Measurements from ENCODE around the gene CRB3.

The CRB3 gene

DNA sequence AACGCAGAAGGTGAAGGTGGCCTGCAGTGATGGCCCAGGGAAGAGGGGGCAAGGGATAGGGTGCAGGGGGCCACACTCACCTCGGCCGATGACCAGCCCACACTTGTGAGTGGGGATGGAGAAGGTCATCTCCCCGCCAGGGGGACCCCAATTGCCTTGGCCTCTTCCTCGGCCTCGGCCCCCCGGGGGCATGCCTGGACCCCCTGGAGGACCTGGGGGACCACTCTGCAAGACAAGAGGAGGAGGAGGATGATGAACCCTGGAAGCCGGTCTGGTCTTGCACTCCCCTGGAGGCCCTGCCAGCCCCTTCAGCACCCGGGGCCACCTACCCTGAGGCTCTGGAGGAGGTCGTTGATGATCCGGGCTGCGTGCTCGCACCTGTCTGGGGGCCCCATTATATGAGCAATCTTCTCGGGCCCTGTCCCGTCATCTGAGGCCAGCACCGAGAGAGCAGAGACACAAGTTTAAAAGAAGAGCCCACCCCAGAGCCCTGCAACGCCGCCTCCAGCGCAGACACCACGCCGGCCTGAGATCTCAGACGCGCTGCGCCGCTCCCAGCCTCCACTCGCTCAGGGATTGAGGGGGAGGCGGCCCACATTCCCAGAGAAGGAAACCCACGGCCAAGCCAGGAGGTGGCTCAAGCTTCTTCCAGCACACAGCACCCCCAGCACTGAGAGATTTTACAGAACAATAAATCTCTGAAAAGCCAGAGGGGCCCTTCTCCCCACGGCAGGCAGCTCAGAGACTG, 47.2 kb upstream of the CRB3 start:
- Histone ChIP-seq H3K4me3 (ENCODE audit: low read length) (no peak overlapping the region), H2AFZ (ENCODE audit: low read length) (no peak overlapping the region), H3K9ac (ENCODE audit: low read length) (no peak overlapping the region), H3K4me1 (ENCODE audit: low read length) (no peaks in the 10 kb centered on the region), H3K36me3 (replicated peaks; ENCODE audit: insufficient read depth, low read length) (peaks cover 47% of the 10 kb centered on the region), H3K79me2 (ENCODE audit: low read length) (peaks cover 47% of the 10 kb centered on the region), H3K9me2 (replicated peaks; ENCODE audit: insufficient read depth, low read length) (no peaks in the 10 kb centered on the region), H3K4me2 (ENCODE audit: low read depth, low read length) (no peak overlapping the region), H4K20me1 (ENCODE audit: insufficient read depth, low read length) (peaks cover 25% of the 10 kb centered on the region), H3K27ac (ENCODE audit: low read length) (no peak overlapping the region), H3F3A (ENCODE audit: insufficient read depth, low read length) (peaks cover 13% of the 10 kb centered on the region; the same call in 1 of the 2 replicates), H3K9me3 (replicated peaks; ENCODE audit: insufficient read depth, low read length) (no peaks in the 10 kb centered on the region), H3K27me3 (replicated peaks; ENCODE audit: insufficient read depth, low read length) (no peaks in the 10 kb centered on the region)
- DNase-seq = no peak
- TF ChIP-seq EZH2 (optimal IDR thresholded peaks at IDR 0.05; ENCODE audit: low read depth, low read length) (no peak), EZH2phosphoT487 (IDR thresholded peaks at IDR 0.05; ENCODE audit: low read length) (no peak)
- TF ChIP-seq, protein P1, sequence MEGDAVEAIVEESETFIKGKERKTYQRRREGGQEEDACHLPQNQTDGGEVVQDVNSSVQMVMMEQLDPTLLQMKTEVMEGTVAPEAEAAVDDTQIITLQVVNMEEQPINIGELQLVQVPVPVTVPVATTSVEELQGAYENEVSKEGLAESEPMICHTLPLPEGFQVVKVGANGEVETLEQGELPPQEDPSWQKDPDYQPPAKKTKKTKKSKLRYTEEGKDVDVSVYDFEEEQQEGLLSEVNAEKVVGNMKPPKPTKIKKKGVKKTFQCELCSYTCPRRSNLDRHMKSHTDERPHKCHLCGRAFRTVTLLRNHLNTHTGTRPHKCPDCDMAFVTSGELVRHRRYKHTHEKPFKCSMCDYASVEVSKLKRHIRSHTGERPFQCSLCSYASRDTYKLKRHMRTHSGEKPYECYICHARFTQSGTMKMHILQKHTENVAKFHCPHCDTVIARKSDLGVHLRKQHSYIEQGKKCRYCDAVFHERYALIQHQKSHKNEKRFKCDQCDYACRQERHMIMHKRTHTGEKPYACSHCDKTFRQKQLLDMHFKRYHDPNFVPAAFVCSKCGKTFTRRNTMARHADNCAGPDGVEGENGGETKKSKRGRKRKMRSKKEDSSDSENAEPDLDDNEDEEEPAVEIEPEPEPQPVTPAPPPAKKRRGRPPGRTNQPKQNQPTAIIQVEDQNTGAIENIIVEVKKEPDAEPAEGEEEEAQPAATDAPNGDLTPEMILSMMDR (IDR thresholded peaks at IDR 0.05; ENCODE audit: low read length) = no peak

DNA sequence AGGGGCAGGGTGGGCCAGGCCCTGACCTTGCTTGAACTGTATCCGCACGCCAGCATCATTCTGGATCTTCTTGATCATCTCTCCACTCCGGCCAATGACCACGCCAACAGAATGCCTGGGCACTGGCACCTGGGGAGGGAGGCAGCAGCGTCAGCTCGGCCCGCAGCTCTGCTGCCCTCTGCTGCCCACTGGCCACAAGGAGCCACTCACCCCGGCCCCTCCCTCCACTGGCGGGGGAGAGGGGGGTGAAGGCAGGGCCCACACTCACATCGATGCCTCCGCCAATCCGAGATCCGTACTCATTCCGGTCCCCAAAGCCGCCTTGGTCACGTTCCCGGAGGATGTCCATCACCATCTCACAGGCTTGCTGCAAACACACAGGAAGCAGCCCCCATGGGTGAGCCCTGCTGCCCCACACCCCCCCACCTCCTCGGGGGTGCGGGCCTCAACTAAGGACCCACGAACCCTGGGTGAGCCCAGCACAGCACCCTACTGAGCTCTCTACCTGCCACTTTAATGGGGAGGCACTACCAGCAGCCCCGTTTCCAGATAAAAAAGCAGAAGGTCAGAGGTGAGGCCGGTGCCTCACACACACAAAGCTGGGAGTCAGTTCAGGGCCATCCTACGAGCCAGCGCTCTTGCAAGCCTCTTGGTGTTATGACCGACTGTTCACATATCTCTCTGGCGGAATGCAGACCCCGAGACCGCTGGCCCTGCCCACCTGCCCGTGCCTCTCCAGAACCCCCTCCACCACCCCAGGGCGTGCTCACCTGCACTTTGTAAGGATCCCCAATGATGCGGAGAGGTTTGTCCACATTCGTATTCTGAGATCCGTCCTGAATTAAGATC, 46.1 kb upstream of the CRB3 start:
- Histone ChIP-seq H3K27me3 (replicated peaks; ENCODE audit: insufficient read depth, low read length) (no peaks in the 10 kb centered on the region), H3K4me3 (ENCODE audit: low read length) (no peak overlapping the region), H3K36me3 (replicated peaks; ENCODE audit: insufficient read depth, low read length) (peaks cover 55% of the 10 kb centered on the region), H3K79me2 (ENCODE audit: low read length) (peaks cover 58% of the 10 kb centered on the region), H3K9me3 (replicated peaks; ENCODE audit: insufficient read depth, low read length) (no peaks in the 10 kb centered on the region), H2AFZ (ENCODE audit: low read length) (no peak overlapping the region), H3F3A (ENCODE audit: insufficient read depth, low read length) (peaks cover 13% of the 10 kb centered on the region; the same call in 1 of the 2 replicates), H3K4me1 (ENCODE audit: low read length) (peaks cover under 1% of the 10 kb centered on the region; the same call in 1 of the 2 replicates), H4K20me1 (ENCODE audit: insufficient read depth, low read length) (peaks cover 37% of the 10 kb centered on the region), H3K9me2 (replicated peaks; ENCODE audit: insufficient read depth, low read length) (no peaks in the 10 kb centered on the region), H3K9ac (ENCODE audit: low read length) (no peak overlapping the region), H3K27ac (ENCODE audit: low read length) (no peak overlapping the region), H3K4me2 (ENCODE audit: low read depth, low read length) (no peak overlapping the region)
- TF ChIP-seq EZH2phosphoT487 (IDR thresholded peaks at IDR 0.05; ENCODE audit: low read length) = no peak
- TF ChIP-seq EZH2 (optimal IDR thresholded peaks at IDR 0.05; ENCODE audit: low read depth, low read length) = no peak
- TF ChIP-seq, protein P1 (IDR thresholded peaks at IDR 0.05; ENCODE audit: low read length) = peak; percentile 12; the same call in 1 of the 2 replicates
- no peak for DNase-seq

DNA sequence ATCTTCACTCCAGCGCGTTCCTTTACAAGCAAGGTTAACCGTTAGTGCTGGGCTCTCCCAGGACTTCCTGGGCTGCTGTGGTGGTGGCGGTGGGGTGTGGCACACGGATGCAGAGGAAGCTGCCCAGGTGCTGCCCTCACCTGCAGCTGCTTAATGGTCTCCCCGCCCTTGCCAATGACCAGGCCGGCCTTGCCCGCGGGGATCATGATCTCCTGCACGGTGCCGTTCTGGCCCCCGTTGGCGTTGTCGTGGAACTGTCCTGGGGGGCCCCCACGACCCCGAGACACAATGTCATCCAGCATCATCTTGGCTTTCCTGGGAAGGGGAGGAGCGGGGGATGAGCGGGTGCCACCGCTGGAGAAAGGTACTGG, 45.5 kb upstream of the CRB3 start:
- DNase-seq = no peak
- peaks cover 55% of the 10 kb centered on the region for H3K36me3 ChIP-seq (replicated peaks; ENCODE audit: insufficient read depth, low read length)
- peaks cover 65% of the 10 kb centered on the region for H3K79me2 ChIP-seq (ENCODE audit: low read length)
- H3K4me2 ChIP-seq (ENCODE audit: low read depth, low read length) = no peak overlapping the region
- 0 out of 2 replicates have a peak, but pooled peaks cover 8% of the 10 kb centered on the region for H3F3A ChIP-seq (ENCODE audit: insufficient read depth, low read length)
- no peak overlapping the region for H3K4me3 ChIP-seq (ENCODE audit: low read length)
- TF ChIP-seq EZH2phosphoT487 (IDR thresholded peaks at IDR 0.05; ENCODE audit: low read length) (no peak), EZH2 (optimal IDR thresholded peaks at IDR 0.05; ENCODE audit: low read depth, low read length) (no peak)
- TF ChIP-seq, protein P1 (IDR thresholded peaks at IDR 0.05; ENCODE audit: low read length) = no peak
- H3K27me3 ChIP-seq (replicated peaks; ENCODE audit: insufficient read depth, low read length) = no peaks in the 10 kb centered on the region
- peaks cover 6% of the 10 kb centered on the region for H3K4me1 ChIP-seq (ENCODE audit: low read length)
- H3K9ac ChIP-seq (ENCODE audit: low read length) = no peak overlapping the region
- H3K9me3 ChIP-seq (replicated peaks; ENCODE audit: insufficient read depth, low read length) = no peaks in the 10 kb centered on the region
- no peak overlapping the region for H2AFZ ChIP-seq (ENCODE audit: low read length)
- peaks cover 43% of the 10 kb centered on the region for H4K20me1 ChIP-seq (ENCODE audit: insufficient read depth, low read length)
- H3K9me2 ChIP-seq (replicated peaks; ENCODE audit: insufficient read depth, low read length) = no peaks in the 10 kb centered on the region
- no peak overlapping the region for H3K27ac ChIP-seq (ENCODE audit: low read length)

Data from MM.1S (cell line).